HG02840 (cell line): ENCODE data around the gene ANAPC16.

Experiments
- ATAC-seq: cut with Tn5 transposase; IDR thresholded peaks from one replicate; pipeline ENCODE4 v1.9.1; 2021; ENCODE audit warnings: mild to moderate bottlenecking, moderate library complexity, moderate number of reproducible peaks; ENCODE audit not compliant: unreplicated experiment, low FRiP score

The ANAPC16 gene

GRCh38 chr10:72215611-72216549, at the start of gene ANAPC16, which contains the start of gene ASCC1:
ANAPC16 (plus strand) TSS chr10:72216012; CDS start chr10:72223915, 7,903 bp downstream.
ASCC1 (minus strand) TSS chr10:72216276; CDS start chr10:72213298, 2,978 bp downstream.
- ATAC-seq: peak; percentile 76

GRCh38 chr10:72167118-72167517, 48.7 kb upstream of the ANAPC16 start:
- no peak for ATAC-seq

GRCh38 chr10:72170263-72170662, 45.5 kb upstream of the ANAPC16 start:
- no peak for ATAC-seq

GRCh38 chr10:72170733-72171132, 45.1 kb upstream of the ANAPC16 start:
- no peak for ATAC-seq

- no peak for ATAC-seq
Observed at GRCh38 chr10:72171175-72171630, 44.6 kb upstream of the ANAPC16 start.

- ATAC-seq: no peak
Observed at GRCh38 chr10:72173262-72173618, 42.6 kb upstream of the ANAPC16 start.

GRCh38 chr10:72173619-72174296, 42.1 kb upstream of the ANAPC16 start:
- ATAC-seq: no peak

GRCh38 chr10:72174297-72174662, 41.5 kb upstream of the ANAPC16 start:
- ATAC-seq: no peak

- no peak for ATAC-seq
Observed at GRCh38 chr10:72175149-72175548, 40.7 kb upstream of the ANAPC16 start.

- no peak for ATAC-seq
Observed at GRCh38 chr10:72176701-72177100, 39.1 kb upstream of the ANAPC16 start.

- no peak for ATAC-seq
Observed at GRCh38 chr10:72177454-72177853, 38.4 kb upstream of the ANAPC16 start.

- no peak for ATAC-seq
Observed at GRCh38 chr10:72184156-72184555, 31.7 kb upstream of the ANAPC16 start.

- ATAC-seq: no peak
Observed at GRCh38 chr10:72186258-72186981, 29.4 kb upstream of the ANAPC16 start.

- no peak for ATAC-seq
Observed at GRCh38 chr10:72186982-72187330, 28.9 kb upstream of the ANAPC16 start.

- ATAC-seq: no peak
Observed at GRCh38 chr10:72194949-72195348, 20.9 kb upstream of the ANAPC16 start.

GRCh38 chr10:72200883-72201282, 14.9 kb upstream of the ANAPC16 start:
- ATAC-seq: no peak

GRCh38 chr10:72201293-72201692, 14.5 kb upstream of the ANAPC16 start:
- ATAC-seq: no peak

GRCh38 chr10:72204296-72204695, 11.5 kb upstream of the ANAPC16 start:
- no peak for ATAC-seq

- ATAC-seq: no peak
Observed at GRCh38 chr10:72204724-72205123, 11.1 kb upstream of the ANAPC16 start.

GRCh38 chr10:72206511-72207229, 9.1 kb upstream of the ANAPC16 start:
- no peak for ATAC-seq
